Neural cell (in vitro differentiated cells): ENCODE results near the gene COMMD4. TPM values are rescaled to one million over a fixed set of nuclear protein-coding genes. Genes with fewer than 3 reads are reported as not detected.

Experiments used
- H2AFZ ChIP-seq: fragments of 200-600, 300-800 bp; sonication (generic), shearing (Covaris generic); 2 replicates; pipeline ENCODE4 v1.6.0; 2014; ENCODE audit warnings: low read depth, mild to moderate bottlenecking, antibody characterized with exemption, low read length, moderate library complexity
- H3F3A ChIP-seq: fragments of 200-600 bp; shearing (Covaris generic); 2 replicates; pipeline ENCODE4 v1.6.1; 2016; ENCODE audit warnings: mild to moderate bottlenecking, moderate library complexity, mixed read lengths, antibody characterized with exemption, low read length; ENCODE audit not compliant: insufficient read depth, poor library complexity, severe bottlenecking
- H3K27ac ChIP-seq: fragments of 200-600, 300-800 bp; sonication (generic), shearing (Covaris generic); 2 replicates; pipeline ENCODE4 v1.5.1; 2014; ENCODE audit warnings: mild to moderate bottlenecking, low read length, moderate library complexity
- H3K27me3 ChIP-seq: fragments of 300-800, 200-600 bp; sonication (generic), shearing (Covaris generic); 2 replicates; pipeline ENCODE4 v1.6.0; 2014; ENCODE audit warnings: mild to moderate bottlenecking, low read depth, low read length, moderate library complexity; ENCODE audit not compliant: insufficient read depth
- H3K36me3 ChIP-seq: fragments of 300-800, 200-600 bp; sonication (generic), shearing (Covaris generic); 2 replicates; pipeline ENCODE4 v1.5.1; 2014; ENCODE audit warnings: mild to moderate bottlenecking, antibody characterized with exemption, low read length, moderate library complexity; ENCODE audit not compliant: insufficient read depth
- H3K4me2 ChIP-seq: fragments of 300-800, 200-600 bp; sonication (generic), shearing (Covaris generic); 2 replicates; pipeline ENCODE4 v1.6.0; 2014; ENCODE audit warnings: mild to moderate bottlenecking, low read length
- H3K4me3 ChIP-seq: fragments of 300-800, 200-600 bp; sonication (generic), shearing (Covaris generic); 2 replicates; pipeline ENCODE4 v1.5.1; 2014; ENCODE audit warnings: mild to moderate bottlenecking, low read length, moderate library complexity
- H3K79me2 ChIP-seq: fragments of 200-600 bp; shearing (Covaris generic); replicated peaks from 2 replicates; pipeline ENCODE4 v1.6.0; 2014; ENCODE audit warnings: mild to moderate bottlenecking, low read length, moderate library complexity; ENCODE audit not compliant: insufficient read depth
- H3K9ac ChIP-seq: fragments of 300-800, 200-600 bp; sonication (generic), shearing (Covaris generic); 2 replicates; pipeline ENCODE4 v1.6.1; 2016; ENCODE audit warnings: mild to moderate bottlenecking, low read length, mixed read lengths
- H3K9me2 ChIP-seq: fragments of 200-600 bp; shearing (Covaris generic); 2 replicates; pipeline ENCODE4 v1.6.1; 2016; ENCODE audit warnings: mild to moderate bottlenecking, low read length, mixed read lengths; ENCODE audit not compliant: insufficient read depth
- H3K9me3 ChIP-seq: fragments of 200-600, 300-800 bp; sonication (generic), shearing (Covaris generic); 2 replicates; pipeline ENCODE4 v1.6.1; 2016; ENCODE audit warnings: mild to moderate bottlenecking, mixed run types, low read length, moderate library complexity, mixed read lengths
- H4K20me1 ChIP-seq: fragments of 200-600 bp; shearing (Covaris generic); 2 replicates; pipeline ENCODE4 v1.6.1; 2016; ENCODE audit warnings: mild to moderate bottlenecking, mixed run types; ENCODE audit not compliant: insufficient read depth
- CTCF ChIP-seq: fragments of 450-650 bp; IDR thresholded peaks from 2 replicates; pipeline ENCODE4 v1.5.1; 2014; ENCODE audit warnings: antibody characterized with exemption, mild to moderate bottlenecking, moderate library complexity; ENCODE audit not compliant: poor library complexity, severe bottlenecking
- EP300 ChIP-seq: fragments of 450-650 bp; conservative IDR thresholded peaks from 2 replicates; pipeline ENCODE4 v1.6.1; 2014; ENCODE audit warnings: antibody characterized with exemption, mild to moderate bottlenecking, moderate library complexity; ENCODE audit not compliant: poor library complexity, severe bottlenecking
- EZH2 ChIP-seq: fragments of 200-600, 300-800 bp; shearing (Covaris generic), sonication (generic); IDR thresholded peaks from 2 replicates; pipeline ENCODE4 v1.6.1; 2014; ENCODE audit warnings: antibody characterized with exemption, low read length, borderline replicate concordance, mild to moderate bottlenecking; ENCODE audit not compliant: insufficient read depth, poor library complexity, severe bottlenecking
- MXI1 ChIP-seq: fragments of 450-650 bp; conservative IDR thresholded peaks from 2 replicates; pipeline ENCODE4 v1.6.1; 2014; ENCODE audit warnings: antibody characterized with exemption, mild to moderate bottlenecking; ENCODE audit not compliant: poor library complexity, severe bottlenecking
- POLR2AphosphoS5 ChIP-seq: IDR thresholded peaks from 2 replicates; pipeline ENCODE4 v1.6.1; 2012
- RAD21 ChIP-seq: fragments of 450-650 bp; conservative IDR thresholded peaks from 2 replicates; pipeline ENCODE4 v1.6.1; 2014; ENCODE audit warnings: antibody characterized with exemption, mild to moderate bottlenecking, moderate library complexity
- REST ChIP-seq: IDR thresholded peaks from 2 replicates; pipeline ENCODE4 v1.6.1; 2012; ENCODE audit warnings: borderline replicate concordance
- SMC3 ChIP-seq: fragments of 450-650 bp; conservative IDR thresholded peaks from 2 replicates; pipeline ENCODE4 v1.6.1; 2014; ENCODE audit warnings: antibody characterized with exemption, mild to moderate bottlenecking, moderate library complexity; ENCODE audit not compliant: poor library complexity
- TAF1 ChIP-seq: IDR thresholded peaks from 2 replicates; pipeline ENCODE4 v1.6.1; 2012; ENCODE audit warnings: low read depth
- polyA plus RNA-seq: library from polyadenylated mRNA; depleted of rRNA; stranded (reverse); fragments of >200 nt; gene quantifications from 2 replicates; pipeline ENCODE4 v1.2.3, GENCODE V29; 2014

COMMD4 gene
- polyA plus RNA-seq, 1 donor from 2014 or later, result 103 TPM

- Histone ChIP-seq H3F3A (no peaks in the 10 kb centered on the region), H3K9me2 (no peaks in the 10 kb centered on the region), H3K9ac (no peak overlapping the region), H3K79me2 (no peaks in the 10 kb centered on the region), H3K27me3 (no peaks in the 10 kb centered on the region), H2AFZ (no peak overlapping the region), H3K4me2 (no peak overlapping the region), H3K36me3 (no peaks in the 10 kb centered on the region), H3K9me3 (no peaks in the 10 kb centered on the region), H4K20me1 (no peaks in the 10 kb centered on the region), H3K4me3 (no peak overlapping the region), H3K27ac (no peak overlapping the region)
- TF ChIP-seq EZH2 (no peak), RAD21 (no peak), TAF1 (no peak), CTCF (no peak), REST (no peak)
These were observed 26.3 kb downstream of the COMMD4 start for GRCh38 chr15:75361989-75362641.

GRCh38 chr15:75362642-75363249, 26.9 kb downstream of the COMMD4 start:
- Histone ChIP-seq H3K27me3 (no peaks in the 10 kb centered on the region), H3K9ac (no peak overlapping the region), H3K79me2 (no peaks in the 10 kb centered on the region), H3K9me2 (no peaks in the 10 kb centered on the region), H4K20me1 (no peaks in the 10 kb centered on the region), H2AFZ (no peak overlapping the region), H3K36me3 (no peaks in the 10 kb centered on the region), H3K4me3 (no peak overlapping the region), H3F3A (no peaks in the 10 kb centered on the region), H3K9me3 (no peaks in the 10 kb centered on the region), H3K4me2 (no peak overlapping the region), H3K27ac (no peak overlapping the region)
- TF ChIP-seq REST, result no peak
- TF ChIP-seq EP300, result no peak
- no peak for TF ChIP-seq SMC3
- no peak for TF ChIP-seq TAF1
- TF ChIP-seq EZH2, result no peak
- TF ChIP-seq RAD21, result no peak
- TF ChIP-seq CTCF, result no peak
- TF ChIP-seq MXI1, result no peak
- TF ChIP-seq POLR2AphosphoS5, result no peak
